Measurements from ENCODE around the gene IQCF5. TPM values are rescaled to one million over a fixed set of nuclear protein-coding genes. Genes with fewer than 3 reads are reported as not detected.

The IQCF5 gene
- total RNA-seq, 1 experiment from 2014 or later = not detected

GRCh38 chr3:51894391-51894790, 19.0 kb upstream of the IQCF5 start:
- ChIA-PET CTCF (no interaction called here), RAD21 (ENCODE audit: low non-redundant PET in 1 of 2, low total read pairs in 2 of 2, uncharacterized antibody in 2 of 2, unreplicated experiment in 2 of 2) (no interaction called here), POLR2A (no interaction called here)
- Histone ChIP-seq H2AFZ (ENCODE audit: low read depth, low read length, poor library complexity, severe bottlenecking) (no peak overlapping the region), H4K20me1 (ENCODE audit: insufficient read depth) (no peaks in the 10 kb centered on the region), H3K4me3 (replicated peaks in 1 of 2; ENCODE audit: low read depth in 1 of 2, low read length in 2 of 2) (no peak overlapping the region), H3K9ac (ENCODE audit: low read length) (no peak overlapping the region), H3K36me3 (ENCODE audit: control insufficient read depth in 1 of 2, insufficient read depth in 2 of 2, low read length in 2 of 2) (no peaks in the 10 kb centered on the region), H3K79me2 (ENCODE audit: insufficient read depth, low read length) (no peaks in the 10 kb centered on the region), H3K27me3 (ENCODE audit: insufficient read depth, low read length) (no peaks in the 10 kb centered on the region), H3K4me2 (ENCODE audit: low read length) (no peak overlapping the region), H3K4me1 (ENCODE audit: control insufficient read depth in 1 of 2, insufficient read depth in 2 of 2, low read length in 2 of 2) (peaks cover 4 to 32% of the 10 kb centered on the region in 2 experiments; a peak in 3 of 4 replicates), H3K9me2 (ENCODE audit: insufficient read depth) (no peaks in the 10 kb centered on the region), H3K9me3 (ENCODE audit: control insufficient read depth in 1 of 2, insufficient read depth in 1 of 2, low read depth in 1 of 2, low read length in 2 of 2) (no peaks in the 10 kb centered on the region), H3K27ac (ENCODE audit: low read depth, low read length) (no peak overlapping the region)
- intact Hi-C loops (cut with micrococcal nuclease) = no loop called here
- DNase-seq (ENCODE audit: low read depth, low spot score) (no peak), ATAC-seq (no peak)
- no TSS peak for BruUV-seq (replicated peaks)
- TF ChIP-seq CBX3 (IDR thresholded peaks at IDR 0.05; ENCODE audit: low read depth) = no peak
- no peak for TF ChIP-seq EZH2 (IDR thresholded peaks at IDR 0.05)
- TF ChIP-seq, protein P1, sequence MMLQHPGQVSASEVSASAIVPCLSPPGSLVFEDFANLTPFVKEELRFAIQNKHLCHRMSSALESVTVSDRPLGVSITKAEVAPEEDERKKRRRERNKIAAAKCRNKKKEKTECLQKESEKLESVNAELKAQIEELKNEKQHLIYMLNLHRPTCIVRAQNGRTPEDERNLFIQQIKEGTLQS (IDR thresholded peaks at IDR 0.05) = no peak
- TF ChIP-seq SIN3A (IDR thresholded peaks at IDR 0.05; ENCODE audit: low read depth) = no peak
- TF ChIP-seq, protein P2, sequence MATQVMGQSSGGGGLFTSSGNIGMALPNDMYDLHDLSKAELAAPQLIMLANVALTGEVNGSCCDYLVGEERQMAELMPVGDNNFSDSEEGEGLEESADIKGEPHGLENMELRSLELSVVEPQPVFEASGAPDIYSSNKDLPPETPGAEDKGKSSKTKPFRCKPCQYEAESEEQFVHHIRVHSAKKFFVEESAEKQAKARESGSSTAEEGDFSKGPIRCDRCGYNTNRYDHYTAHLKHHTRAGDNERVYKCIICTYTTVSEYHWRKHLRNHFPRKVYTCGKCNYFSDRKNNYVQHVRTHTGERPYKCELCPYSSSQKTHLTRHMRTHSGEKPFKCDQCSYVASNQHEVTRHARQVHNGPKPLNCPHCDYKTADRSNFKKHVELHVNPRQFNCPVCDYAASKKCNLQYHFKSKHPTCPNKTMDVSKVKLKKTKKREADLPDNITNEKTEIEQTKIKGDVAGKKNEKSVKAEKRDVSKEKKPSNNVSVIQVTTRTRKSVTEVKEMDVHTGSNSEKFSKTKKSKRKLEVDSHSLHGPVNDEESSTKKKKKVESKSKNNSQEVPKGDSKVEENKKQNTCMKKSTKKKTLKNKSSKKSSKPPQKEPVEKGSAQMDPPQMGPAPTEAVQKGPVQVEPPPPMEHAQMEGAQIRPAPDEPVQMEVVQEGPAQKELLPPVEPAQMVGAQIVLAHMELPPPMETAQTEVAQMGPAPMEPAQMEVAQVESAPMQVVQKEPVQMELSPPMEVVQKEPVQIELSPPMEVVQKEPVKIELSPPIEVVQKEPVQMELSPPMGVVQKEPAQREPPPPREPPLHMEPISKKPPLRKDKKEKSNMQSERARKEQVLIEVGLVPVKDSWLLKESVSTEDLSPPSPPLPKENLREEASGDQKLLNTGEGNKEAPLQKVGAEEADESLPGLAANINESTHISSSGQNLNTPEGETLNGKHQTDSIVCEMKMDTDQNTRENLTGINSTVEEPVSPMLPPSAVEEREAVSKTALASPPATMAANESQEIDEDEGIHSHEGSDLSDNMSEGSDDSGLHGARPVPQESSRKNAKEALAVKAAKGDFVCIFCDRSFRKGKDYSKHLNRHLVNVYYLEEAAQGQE (IDR thresholded peaks at IDR 0.05; ENCODE audit: low read depth) = no peak
- TF ChIP-seq, protein P3, sequence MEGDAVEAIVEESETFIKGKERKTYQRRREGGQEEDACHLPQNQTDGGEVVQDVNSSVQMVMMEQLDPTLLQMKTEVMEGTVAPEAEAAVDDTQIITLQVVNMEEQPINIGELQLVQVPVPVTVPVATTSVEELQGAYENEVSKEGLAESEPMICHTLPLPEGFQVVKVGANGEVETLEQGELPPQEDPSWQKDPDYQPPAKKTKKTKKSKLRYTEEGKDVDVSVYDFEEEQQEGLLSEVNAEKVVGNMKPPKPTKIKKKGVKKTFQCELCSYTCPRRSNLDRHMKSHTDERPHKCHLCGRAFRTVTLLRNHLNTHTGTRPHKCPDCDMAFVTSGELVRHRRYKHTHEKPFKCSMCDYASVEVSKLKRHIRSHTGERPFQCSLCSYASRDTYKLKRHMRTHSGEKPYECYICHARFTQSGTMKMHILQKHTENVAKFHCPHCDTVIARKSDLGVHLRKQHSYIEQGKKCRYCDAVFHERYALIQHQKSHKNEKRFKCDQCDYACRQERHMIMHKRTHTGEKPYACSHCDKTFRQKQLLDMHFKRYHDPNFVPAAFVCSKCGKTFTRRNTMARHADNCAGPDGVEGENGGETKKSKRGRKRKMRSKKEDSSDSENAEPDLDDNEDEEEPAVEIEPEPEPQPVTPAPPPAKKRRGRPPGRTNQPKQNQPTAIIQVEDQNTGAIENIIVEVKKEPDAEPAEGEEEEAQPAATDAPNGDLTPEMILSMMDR (IDR thresholded peaks at IDR 0.05 in 2 of 3, conservative IDR thresholded peaks at IDR 0.05 in 1 of 3; ENCODE audit: borderline replicate concordance in 1 of 3, insufficient read depth in 1 of 3, low read depth in 2 of 3, low read length in 2 of 3) = no peak
- no peak for TF ChIP-seq EZH2phosphoT487 (IDR thresholded peaks at IDR 0.05; ENCODE audit: borderline replicate concordance)
